Lower leg skin (tissue), 4 donors: ENCODE measurements around the gene AGRP. TPM values are rescaled to one million over a fixed set of nuclear protein-coding genes. Genes with fewer than 3 reads are reported as not detected.

Experiments used
- DNase-seq, 2 donors: peaks; one replicate each; pipeline ENCODE4 v3.0.0-alpha.2; 2019; ENCODE audit warnings: low spot score in 2 of 2
- H3K4me3 ChIP-seq: fragments of 200-600 bp; sonication (generic); 2 replicates; pipeline ENCODE4 v1.5.1; 2017; ENCODE audit warnings: mild to moderate bottlenecking, low read depth; ENCODE audit not compliant: poor library complexity, severe bottlenecking
- CTCF ChIP-seq, 3 donors: fragments of 450-650 bp; IDR thresholded peaks; one replicate each; pipeline ENCODE4 v1.5.1; 2016; ENCODE audit warnings: antibody characterized with exemption in 3 of 3, mild to moderate bottlenecking in 3 of 3, moderate library complexity in 2 of 3
- POLR2A ChIP-seq, 2 donors: fragments of 450-650 bp; IDR thresholded peaks; one replicate each; pipeline ENCODE4 v1.6.1; 2016 to 2017; ENCODE audit warnings: antibody characterized with exemption in 2 of 2, mild to moderate bottlenecking in 1 of 2, moderate library complexity in 1 of 2
- WGBS, 2 donors: methylation state at CpG; one replicate each; pipeline ENCODE4 v1.1.5; 2018; 5-methylcytosine and 5-hydroxymethylcytosine counted together
- intact Hi-C: fragments of 100-400 bp; cut with DNase I; formaldehyde crosslinking; loops from one replicate; pipeline ENCODE4 v1.15.0; 2023; ENCODE audit warnings: low total_unique reads
- total RNA-seq, 4 donors: library from RNA; depleted of rRNA; stranded (reverse); fragments of >200 nt; gene quantifications; one replicate each; pipeline ENCODE4 v1.1.0, GENCODE V29; 2016

The AGRP gene
- total RNA-seq, 4 donors from 2014 or later: not detected

- H3K4me3 ChIP-seq: no peak overlapping the region
- no peak for DNase-seq
- WGBS, 2 donors: 42 to 45% methylated on average over 5 of the region's 5 CpGs
- no peak for TF ChIP-seq CTCF (IDR thresholded peaks at IDR 0.05)
- TF ChIP-seq POLR2A (IDR thresholded peaks at IDR 0.05): no peak
- intact Hi-C loops: no loop called here
Measured at GRCh38 chr16:67463059-67463458, 20.3 kb downstream of the AGRP start.

- H3K4me3 ChIP-seq: no peak overlapping the region
- WGBS, 2 donors: 45 to 50% methylated on average over 5 of the region's 5 CpGs
- intact Hi-C loops: no loop called here
- no peak for TF ChIP-seq POLR2A (IDR thresholded peaks at IDR 0.05)
- no peak for TF ChIP-seq CTCF (IDR thresholded peaks at IDR 0.05)
- DNase-seq: no peak
Measured at GRCh38 chr16:67462279-67462655, 21.1 kb downstream of the AGRP start.

- H3K4me3 ChIP-seq: no peak overlapping the region
- WGBS, 2 donors: 30 to 52% methylated on average over 8 of the region's 8 CpGs
- peak; percentile 80 to 94 for DNase-seq
- TF ChIP-seq POLR2A (IDR thresholded peaks at IDR 0.05) (no peak), CTCF (IDR thresholded peaks at IDR 0.05) (no peak)
- intact Hi-C loops: no loop called here
Measured at GRCh38 chr16:67461600-67462278, 21.6 kb downstream of the AGRP start.

- WGBS, 2 donors: 70 to 79% methylated on average over 2 of the region's 2 CpGs
- no peak for TF ChIP-seq CTCF (IDR thresholded peaks at IDR 0.05)
- no peak for TF ChIP-seq POLR2A (IDR thresholded peaks at IDR 0.05)
- intact Hi-C loops: no loop called here
- no peak overlapping the region for H3K4me3 ChIP-seq
- DNase-seq: no peak
Measured at GRCh38 chr16:67460961-67461360, 22.4 kb downstream of the AGRP start.

- no peak for TF ChIP-seq CTCF (IDR thresholded peaks at IDR 0.05)
- no peak for TF ChIP-seq POLR2A (IDR thresholded peaks at IDR 0.05)
- no peak for DNase-seq
- WGBS, 2 donors: 36 to 47% methylated on average over 3 to 5 of the region's 5 CpGs
- no peak overlapping the region for H3K4me3 ChIP-seq
- intact Hi-C loops: no loop called here
Measured at GRCh38 chr16:67460168-67460567, 23.2 kb downstream of the AGRP start.

GRCh38 chr16:67459861-67460150 is 23.5 kb downstream of the AGRP start:
- TF ChIP-seq CTCF (IDR thresholded peaks at IDR 0.05): no peak
- TF ChIP-seq POLR2A (IDR thresholded peaks at IDR 0.05): no peak
- WGBS, 2 donors: 50 to 70% methylated on average over 2 of the region's 3 CpGs

More at GRCh38 chr16:67459861-67460150, 23.5 kb downstream of the AGRP start:
- H3K4me3 ChIP-seq: no peak overlapping the region
- intact Hi-C loops: no loop called here
- no peak for DNase-seq
